IPS-NIHi7 (cell line): ENCODE results near the gene OLR1.
A peak's percentile ranks its signal among the peaks of the same experiment; 100 is the strongest.

ENCODE experiments used
- DNase-seq: peaks from one replicate; pipeline ENCODE4 v3.0.0; 2012; ENCODE audit warnings: mixed read lengths; ENCODE audit errors: extremely low spot score

Gene OLR1

DNA sequence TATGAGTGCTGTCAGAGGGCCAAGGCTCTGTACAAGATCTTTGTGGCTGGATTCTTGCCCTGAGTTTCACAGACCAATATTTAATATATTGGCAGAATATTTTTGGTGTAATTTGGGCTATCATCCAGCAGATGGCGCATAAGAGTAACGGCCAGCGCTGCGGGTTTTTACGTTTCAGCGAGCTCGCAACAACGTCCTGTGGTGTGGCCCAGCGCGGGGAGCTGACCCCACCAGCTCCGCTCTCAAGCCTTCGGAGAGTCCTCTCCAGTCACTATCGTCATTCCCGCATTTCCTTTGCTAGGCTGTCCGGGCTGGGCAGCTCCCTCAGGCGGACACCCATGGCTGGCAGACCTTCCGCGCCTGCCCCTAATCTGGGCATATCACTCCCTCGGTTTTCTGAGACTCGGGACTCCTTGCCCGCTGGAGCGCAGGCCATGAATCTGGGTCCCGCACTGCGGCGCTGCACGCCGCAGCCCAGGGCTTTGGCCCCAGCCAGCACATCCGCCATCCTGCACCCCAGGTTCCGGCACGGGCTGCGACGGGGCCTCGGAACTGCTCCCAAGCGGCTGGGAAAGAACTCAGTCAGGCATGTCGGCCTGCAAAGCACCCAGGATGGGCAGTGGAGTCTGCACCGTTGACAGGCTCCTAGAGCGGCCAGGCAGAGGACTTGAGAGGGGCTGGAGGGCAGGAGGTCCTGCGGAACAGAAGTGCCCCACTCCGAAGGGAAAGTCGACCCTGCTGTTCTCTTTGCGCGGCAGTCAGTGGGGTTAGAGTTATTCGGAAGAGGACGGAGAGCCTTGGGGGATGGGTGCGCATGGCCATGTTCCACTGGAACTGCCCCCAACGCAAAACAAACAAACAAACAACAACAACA lies 18.4 kb downstream of the OLR1 start:
- peak; percentile 84 for DNase-seq

DNA sequence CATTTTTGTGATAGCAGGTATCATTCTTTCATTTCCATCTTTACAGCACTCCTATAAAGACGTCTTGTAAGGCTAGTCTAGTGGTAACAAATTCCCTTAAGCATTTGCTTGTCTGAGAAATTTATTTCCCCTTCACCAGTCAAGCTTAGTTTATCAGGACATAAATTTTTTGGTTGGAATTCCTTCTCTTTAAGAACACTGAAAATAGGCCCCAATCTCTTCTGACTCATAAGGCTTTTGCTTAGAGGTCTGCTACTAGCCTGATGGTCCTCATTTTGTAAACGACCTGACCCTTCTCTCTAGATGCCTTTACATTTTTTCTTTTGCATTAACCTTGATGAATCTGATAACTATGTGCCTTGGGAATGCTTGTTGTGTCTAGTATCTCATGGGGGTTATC lies 20.3 kb downstream of the OLR1 start:
- no peak for DNase-seq

DNA sequence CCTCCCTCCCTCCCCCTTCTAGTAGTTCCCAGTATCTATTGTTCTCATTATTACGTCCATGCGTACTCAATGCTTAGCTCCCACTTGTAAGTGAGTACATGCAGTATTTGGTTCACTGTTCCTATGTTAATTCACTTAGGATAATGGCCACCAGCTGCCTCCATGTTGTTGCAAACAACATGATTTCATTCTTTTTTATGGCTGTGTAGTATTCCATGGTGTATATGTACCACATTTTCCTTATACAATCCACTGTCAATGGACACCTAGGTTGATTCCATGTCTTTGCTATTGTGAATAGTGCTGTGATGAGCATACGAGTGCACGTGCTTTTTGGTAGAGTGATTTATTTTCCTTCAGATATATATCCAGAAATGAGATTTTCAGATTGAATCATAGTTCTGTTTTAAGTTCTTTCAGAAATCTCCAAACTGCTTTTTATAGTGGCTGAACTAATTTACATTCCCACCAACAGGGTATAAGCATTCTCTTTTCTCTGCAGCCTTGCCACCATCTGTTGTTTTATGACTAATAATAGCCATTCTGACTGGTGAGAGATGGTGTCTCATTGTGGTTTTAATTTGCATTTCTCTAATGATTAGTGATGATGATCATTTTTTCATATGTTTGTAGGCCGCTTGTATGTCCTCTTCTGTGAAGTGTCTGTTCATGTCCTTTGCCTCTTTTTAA lies 24.1 kb downstream of the OLR1 start:
- DNase-seq, result no peak

DNA sequence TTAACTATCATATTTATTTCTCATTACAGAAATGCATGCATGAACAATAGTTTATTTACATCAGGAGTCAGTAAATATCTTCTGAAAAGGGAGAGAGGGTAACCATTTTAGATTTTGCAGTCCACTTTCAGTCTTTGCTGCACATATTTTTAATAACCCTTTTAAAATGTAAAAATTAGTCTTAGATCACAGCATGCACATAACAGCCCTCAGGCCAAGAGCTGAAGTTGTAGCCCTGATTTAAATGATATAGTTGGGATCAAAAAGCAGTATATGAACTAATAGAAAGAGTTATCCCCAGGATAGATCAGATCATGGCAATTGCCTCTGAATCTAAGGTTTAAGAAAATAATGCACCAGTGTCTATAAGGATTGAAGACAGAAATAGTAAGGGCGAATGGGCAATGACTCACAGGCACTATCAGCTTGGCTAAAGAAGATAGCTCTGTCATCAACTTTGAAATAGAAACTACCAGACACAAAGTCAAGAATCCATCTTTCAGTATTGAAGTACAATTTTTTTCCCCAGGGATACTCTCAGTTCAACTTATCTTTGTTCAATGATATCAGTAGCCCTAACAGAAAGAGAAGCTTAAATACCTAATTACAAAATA lies 28.8 kb downstream of the OLR1 start:
- DNase-seq, result no peak

DNA sequence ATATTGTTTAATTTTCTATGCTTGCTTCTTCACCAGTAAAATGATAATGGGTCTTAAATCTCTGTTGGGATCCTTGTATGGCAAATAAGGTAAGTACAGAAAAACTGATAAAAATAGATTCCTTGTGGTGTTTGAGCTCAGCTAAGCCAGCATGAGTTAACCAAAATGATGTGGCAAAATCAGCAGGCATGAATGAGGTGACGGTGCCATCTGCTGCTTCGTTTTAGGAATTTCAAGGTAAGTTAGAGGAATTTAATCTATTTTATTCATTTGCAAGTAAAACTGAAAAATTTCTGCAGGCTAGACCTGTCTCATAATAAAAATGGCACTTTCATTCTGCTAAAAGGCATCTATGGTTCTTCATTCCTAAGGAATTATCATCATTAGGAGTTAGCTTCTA lies 31.9 kb downstream of the OLR1 start:
- DNase-seq, result peak; percentile 41

DNA sequence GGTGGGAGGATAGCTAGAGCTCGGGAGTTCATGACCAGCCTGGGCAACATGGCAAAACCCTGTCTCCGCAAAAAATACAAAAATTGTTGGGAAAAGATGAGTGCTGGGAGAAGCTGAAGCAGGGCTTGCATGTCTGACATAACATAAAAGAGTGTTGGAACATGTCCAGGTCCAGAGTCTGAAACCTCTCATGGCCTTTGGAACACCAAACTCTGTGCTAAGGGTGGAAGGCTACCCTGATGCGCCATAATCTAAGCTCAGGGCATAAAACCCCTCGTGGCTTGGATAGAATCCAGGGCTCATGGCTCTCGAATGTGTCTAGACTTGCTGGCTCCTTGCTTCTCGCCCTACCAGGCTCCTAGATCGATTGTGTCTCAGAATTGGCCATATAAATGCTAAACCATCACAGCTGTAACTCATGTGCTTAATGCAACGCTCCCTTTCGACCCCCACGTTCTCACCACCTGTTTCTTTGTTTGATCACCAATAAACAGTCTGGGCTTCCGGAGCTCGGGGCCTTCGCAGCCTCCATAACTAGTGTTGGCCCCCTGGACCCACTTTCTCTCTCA lies 35.2 kb downstream of the OLR1 start:
- no peak for DNase-seq

DNA sequence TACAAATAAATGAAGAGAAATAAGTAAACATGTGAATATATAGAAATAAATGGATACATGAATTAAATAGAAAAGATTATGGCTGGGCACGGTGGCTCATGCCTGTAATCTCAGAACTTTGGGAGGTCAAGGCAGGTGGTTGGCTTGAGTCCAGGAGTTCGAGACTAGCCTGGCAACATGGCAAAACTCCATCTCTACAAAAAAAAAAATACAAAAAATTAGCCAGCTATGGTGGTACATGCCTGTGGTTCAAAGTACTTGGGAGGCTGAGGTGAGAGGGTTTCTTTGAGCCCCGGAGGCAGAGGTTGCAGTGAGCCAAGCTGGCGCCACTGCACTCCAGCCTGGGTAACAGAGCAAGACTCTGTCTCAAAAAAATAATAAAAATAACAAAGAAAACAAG lies 36.8 kb downstream of the OLR1 start:
- DNase-seq, result no peak

DNA sequence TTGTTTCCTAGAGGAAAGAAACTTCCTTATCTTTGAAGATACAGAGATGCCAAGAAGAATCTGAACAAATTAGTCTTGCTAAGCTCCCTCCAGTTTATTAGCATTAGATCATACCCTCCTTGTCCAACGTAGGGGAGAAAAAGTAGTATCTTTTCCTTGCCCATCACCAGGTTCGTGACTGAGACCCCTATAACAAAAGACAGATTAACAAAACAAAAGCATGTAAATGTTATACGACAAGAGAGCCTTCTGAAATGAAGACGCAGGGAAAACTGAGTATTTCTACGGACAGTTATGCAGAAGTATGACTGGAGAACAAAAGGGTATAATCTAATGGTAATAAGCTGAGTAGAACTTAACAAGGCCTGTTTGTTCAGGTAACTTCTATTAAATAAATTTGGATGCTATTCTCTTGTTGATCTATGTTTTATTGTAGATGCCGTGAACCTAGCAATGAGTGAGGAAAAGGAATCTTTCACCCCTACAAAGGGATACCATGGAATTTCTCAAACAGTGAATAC lies 39.0 kb downstream of the OLR1 start:
- no peak for DNase-seq

DNA sequence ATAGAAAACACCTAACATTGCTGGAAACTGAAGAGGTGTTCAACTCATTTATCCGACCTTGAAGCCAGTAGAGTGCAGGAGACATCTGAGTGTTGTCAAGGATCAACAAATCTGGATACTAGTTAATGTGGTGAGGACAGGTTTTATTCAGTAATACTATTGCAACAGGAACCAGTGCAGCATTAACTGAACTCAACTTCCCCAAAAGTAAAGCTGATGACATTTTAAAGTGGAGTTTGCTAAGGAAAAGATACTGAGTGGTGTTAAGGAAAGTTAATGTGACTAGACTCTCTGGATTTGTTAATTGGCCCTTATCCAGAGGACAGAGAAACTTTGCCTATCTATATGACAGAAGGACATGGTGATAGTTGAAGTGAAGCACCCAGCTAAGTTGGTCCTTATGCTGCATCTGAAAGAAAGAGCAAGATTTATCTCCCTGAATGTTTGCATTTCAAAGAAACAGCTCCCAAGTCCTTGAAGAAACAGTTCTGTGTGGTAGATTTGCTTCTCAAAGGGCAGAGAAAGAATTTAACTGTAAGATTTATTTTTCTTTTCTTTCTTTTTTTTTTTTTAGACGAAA lies 40.7 kb downstream of the OLR1 start:
- DNase-seq, result no peak

DNA sequence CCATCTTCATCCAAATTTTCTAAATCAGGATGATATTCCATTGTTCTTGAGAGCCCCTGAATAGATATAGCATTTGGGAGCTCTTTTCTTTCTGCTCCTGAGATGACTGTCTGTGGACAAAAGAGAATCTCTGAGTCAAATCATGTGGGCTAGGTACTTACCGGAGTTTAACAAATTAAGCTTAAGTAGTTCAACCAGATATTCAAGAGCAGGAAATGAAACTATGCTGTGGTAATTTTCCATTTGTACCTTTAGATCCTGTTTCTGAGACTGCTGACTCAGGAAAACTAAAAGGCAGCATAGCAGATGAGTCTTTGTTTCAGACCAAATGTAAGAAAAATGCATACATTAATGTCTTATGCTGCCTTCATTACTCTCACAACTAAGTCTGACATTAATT lies 41.9 kb downstream of the OLR1 start, which contains the start of gene CLEC7A:
CLEC7A (minus strand) TSS at position 158 of the 400 bp plus-strand sequence; CDS start at position 41, 117 bp downstream.
- DNase-seq, result no peak

DNA sequence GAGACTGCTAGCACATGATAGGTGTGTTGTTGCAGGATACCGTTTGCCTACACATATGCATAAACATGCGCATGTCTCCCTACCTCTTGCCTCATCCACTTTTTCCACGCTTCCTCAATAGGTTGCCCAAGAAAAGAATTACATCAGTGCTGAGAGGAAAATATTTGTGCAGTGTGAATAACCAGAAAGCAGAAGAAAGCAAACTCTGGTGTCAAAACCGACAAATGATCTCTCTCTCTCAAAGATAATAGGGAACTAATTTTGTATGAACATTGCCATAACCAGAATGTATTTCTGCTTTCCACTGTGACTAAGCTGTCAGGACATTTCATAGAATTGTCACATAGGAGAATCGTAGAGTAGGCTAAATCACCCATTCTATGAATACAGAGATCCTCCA lies 43.2 kb downstream of the OLR1 start:
- no peak for DNase-seq

DNA sequence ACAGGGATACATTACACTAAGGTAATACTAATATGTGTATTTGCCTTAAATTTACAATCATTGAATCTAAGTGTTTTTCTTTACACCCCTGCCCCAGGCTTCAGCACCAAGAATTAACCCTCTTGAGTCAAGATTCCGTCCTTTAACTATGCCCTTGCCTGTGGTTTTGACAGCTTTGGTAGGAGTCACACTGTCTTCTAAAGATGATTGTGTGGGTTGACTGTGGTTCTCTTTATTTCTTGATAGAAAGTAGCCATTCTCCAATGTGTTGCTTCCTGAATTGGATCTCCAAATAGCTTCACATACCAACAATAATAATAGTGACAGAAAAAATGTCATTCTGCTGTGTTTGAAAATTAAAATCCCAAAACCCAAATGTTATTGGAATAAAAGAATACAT lies 45.5 kb downstream of the OLR1 start:
- no peak for DNase-seq

DNA sequence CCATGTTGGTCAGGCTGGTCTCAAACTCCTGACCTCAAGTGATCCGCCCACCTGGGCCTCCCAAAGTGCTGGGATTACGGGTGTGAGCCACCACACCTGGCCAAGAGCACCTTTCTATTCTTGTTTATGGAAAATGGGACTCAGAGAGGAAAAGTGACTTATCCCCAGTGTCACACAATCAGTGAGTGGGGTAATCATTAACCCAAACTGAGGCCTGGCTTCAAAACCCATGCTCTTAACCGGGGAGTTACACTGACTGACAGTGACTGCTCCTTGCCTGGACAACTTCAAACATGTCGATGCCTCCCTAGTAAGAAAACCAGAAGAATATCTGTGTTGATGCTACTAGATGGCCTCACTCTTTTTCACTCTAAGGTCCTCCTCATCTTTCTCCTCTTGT lies 49.2 kb downstream of the OLR1 start:
- no peak for DNase-seq

DNA sequence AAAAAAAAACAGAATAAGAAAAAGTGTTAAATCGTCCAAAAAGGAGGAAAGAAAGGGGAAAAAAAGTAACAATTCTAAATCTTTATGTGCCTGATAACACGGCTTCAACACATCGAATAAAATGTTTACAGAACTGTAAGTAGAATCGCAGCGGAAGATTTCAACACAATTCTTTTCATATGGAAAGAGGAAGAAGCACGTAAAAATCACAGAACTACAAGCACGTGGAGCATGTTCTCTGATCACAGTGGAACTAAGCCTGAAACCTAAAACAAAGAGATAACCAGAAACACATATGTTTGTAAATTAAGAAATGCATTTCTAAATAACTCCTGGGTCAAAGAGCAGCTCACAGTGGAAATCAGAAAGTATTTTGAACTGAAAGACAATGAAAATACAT lies 50.7 kb downstream of the OLR1 start:
- DNase-seq, result no peak

DNA sequence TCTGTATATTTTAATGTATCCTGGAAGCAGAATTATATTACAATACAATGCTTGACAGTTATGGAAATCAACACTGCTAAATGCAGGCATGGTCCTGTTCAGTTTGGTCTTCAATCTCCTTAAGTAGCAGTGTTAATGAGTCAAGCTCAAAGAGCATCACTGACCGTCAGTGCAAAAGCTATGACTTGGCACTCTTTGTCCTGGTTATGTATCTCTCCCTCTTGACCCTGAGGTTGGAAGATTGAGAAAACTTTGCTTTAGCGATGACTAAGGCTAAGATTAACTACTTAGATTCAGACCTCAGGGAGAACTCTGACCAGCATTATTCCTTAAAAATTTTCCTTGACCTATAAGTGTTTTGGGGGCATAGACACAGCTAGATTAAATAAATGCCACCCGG lies 52.9 kb downstream of the OLR1 start:
- DNase-seq, result no peak

DNA sequence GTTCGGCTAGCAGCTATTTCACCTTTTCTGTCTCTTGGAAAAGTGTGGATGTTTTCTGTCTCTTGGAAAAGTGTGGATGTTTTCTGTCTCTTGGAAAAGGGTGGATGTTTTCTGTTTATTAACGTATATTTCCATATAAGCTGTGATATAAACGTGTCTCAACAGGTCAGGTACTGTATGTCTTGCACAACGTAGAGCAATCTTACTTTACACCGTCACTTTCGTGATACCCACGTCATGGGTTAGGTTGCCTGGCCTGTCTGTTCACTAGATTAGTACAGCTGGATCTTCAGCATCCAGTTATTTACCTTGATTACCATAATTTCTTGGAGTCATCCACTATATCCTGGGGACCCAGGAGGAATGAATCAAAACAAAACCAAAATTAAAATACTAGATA lies 56.0 kb downstream of the OLR1 start:
- no peak for DNase-seq

DNA sequence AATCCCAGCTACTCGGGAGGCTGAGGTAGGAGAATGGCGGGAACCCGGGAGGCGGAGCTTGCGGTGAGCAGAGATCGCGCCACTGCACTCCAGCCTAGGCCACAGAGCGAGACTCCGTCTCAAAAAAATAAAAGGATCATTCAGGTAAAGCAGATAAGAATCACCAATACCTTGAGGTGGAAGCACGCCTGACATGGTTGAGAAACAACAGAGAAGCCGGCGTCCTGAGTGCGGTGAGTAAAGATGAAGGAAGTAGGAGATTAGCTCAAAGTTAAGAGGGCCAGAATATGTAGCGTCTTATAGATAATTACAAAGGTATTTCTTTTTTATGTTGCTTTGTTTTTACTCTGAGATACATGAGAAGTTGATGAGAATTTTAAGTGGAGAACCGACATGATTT lies 56.6 kb downstream of the OLR1 start:
- no peak for DNase-seq

DNA sequence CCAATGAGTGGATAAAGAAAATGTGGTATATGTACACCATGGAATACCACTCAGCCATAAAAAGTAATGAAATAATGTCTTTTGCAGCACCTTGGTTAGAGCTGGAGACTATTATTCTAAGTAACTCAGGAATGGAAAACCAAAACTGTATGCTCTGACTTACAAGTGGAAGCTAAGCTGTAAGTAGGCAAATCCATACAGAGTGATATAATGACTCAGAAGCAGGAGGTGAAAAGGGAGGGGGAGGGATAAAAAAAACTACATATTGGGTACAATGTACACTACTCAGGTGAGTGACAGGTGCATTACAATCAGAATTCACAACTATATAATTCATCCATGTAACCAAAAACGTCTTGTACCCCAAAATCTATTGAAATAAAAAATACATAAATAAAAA lies 58.0 kb downstream of the OLR1 start:
- no peak for DNase-seq

DNA sequence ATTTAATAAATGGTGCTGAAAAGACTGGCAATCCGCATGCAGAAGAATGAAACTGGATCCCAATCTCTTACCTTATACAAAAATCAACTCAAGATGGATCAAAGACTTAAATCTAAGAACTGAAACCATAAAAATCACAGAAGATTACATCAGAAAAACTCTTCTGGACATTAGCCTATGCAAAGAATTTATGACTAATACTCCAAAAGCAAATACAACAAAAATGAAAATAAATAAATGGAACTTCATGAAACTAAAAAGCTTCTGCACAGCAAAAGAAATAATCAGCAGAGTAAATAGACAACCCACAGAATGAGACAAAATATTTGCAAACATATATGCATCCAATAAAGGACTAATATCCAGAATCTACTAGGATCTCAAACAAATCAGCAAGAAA lies 58.9 kb downstream of the OLR1 start:
- no peak for DNase-seq

DNA sequence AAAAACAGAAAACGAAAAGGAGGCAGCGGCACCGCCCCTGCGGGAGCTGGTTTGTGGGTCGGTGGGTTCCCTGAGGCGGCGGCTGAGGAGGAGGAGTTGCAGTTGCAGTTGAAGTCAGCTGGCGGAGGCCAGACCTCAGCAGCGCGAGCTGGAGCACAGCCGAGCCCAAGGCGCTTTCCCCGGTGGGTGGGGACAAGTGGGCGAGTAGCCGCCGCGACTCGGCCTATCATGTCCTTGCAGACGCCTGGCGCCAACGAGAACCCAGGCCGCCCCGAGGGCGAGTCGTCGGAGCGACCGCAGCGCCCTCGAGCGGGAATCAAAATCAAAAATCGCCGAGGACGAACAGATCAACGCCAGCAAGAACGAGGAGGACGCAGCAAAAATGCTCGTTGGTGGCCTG lies 60.5 kb downstream of the OLR1 start:
- no peak for DNase-seq

DNA sequence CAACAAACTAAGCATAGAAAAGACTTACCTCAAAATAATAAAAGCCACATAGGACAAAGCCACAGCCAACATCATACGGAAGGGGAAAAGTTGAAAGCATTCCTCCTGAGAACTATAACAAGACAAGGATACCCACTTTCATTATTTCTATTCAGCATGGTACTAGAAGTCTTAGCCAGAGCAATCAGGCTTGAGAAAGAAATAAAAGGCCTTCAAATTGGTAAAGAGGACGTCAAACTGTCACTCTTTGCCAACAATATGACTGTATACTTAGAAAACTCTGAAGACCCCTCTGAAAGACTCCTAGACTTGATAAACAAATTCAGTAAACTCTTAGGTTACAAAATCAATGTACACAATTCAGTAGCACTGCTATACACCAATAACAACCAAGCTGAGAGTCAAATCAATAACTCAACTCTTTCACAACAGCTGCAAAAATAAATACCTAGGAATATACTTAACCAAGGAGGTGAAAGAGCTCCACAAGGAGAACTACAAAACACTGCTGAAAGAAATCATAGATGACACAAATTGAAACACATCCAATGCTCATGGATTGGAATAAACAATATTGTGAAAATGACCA lies 61.6 kb downstream of the OLR1 start:
- no peak for DNase-seq
